ENCODE data around the gene TUBD1. TPM values are rescaled to one million over a fixed set of nuclear protein-coding genes. Genes with fewer than 3 reads are reported as not detected.
A peak's percentile ranks its signal among the peaks of the same experiment; 100 is the strongest.

TUBD1 gene
- total and polyA plus RNA-seq, 2 of the 13 experiments (the other 11 are each of a cell fraction or from before 2014, with no cell fraction given): 18.2 to 25.9 TPM

DNA sequence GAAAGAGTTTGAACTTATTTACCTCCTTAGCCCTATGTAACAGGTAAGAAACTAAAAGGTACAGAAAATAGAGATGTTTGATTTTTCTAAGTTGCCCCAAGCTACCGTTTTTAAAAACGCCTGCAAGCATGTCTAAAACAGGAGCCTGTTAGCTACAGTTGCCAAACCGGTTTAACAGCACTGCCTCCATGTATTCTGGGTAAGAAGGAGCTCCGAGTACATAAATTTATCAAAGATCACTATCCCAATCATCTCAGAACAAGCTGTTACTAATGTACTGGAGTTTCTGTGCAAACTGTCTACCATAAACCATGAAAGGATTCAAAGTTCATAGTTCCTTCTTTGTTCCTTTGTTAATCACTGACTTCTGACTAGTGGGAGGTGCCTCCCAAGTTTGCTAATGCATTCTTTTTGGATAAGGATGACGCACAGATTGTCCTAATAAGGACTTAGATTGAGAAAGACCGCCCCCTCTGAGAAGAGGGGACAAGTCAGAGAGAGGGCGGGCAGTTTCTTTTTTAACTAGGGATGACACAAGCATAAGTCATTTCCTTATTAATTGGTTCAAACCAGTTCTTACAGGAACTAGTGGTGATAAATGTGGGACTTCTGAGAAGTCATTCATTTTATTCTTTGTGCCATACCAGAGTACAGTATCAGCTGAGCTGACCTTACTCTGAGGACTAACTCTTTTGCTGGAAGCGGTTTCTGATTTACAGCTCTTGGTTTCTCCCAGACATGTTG lies 55.3 kb downstream of the TUBD1 start (continued):
- TF ChIP-seq, protein P1, sequence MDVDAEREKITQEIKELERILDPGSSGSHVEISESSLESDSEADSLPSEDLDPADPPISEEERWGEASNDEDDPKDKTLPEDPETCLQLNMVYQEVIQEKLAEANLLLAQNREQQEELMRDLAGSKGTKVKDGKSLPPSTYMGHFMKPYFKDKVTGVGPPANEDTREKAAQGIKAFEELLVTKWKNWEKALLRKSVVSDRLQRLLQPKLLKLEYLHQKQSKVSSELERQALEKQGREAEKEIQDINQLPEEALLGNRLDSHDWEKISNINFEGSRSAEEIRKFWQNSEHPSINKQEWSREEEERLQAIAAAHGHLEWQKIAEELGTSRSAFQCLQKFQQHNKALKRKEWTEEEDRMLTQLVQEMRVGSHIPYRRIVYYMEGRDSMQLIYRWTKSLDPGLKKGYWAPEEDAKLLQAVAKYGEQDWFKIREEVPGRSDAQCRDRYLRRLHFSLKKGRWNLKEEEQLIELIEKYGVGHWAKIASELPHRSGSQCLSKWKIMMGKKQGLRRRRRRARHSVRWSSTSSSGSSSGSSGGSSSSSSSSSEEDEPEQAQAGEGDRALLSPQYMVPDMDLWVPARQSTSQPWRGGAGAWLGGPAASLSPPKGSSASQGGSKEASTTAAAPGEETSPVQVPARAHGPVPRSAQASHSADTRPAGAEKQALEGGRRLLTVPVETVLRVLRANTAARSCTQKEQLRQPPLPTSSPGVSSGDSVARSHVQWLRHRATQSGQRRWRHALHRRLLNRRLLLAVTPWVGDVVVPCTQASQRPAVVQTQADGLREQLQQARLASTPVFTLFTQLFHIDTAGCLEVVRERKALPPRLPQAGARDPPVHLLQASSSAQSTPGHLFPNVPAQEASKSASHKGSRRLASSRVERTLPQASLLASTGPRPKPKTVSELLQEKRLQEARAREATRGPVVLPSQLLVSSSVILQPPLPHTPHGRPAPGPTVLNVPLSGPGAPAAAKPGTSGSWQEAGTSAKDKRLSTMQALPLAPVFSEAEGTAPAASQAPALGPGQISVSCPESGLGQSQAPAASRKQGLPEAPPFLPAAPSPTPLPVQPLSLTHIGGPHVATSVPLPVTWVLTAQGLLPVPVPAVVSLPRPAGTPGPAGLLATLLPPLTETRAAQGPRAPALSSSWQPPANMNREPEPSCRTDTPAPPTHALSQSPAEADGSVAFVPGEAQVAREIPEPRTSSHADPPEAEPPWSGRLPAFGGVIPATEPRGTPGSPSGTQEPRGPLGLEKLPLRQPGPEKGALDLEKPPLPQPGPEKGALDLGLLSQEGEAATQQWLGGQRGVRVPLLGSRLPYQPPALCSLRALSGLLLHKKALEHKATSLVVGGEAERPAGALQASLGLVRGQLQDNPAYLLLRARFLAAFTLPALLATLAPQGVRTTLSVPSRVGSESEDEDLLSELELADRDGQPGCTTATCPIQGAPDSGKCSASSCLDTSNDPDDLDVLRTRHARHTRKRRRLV (CRISPR knock-in tag; IDR thresholded peaks at IDR 0.05): peak; percentile 81; the same call in 1 of the 2 replicates
- TF ChIP-seq PRDM10 (CRISPR knock-in tag; IDR thresholded peaks at IDR 0.05; ENCODE audit: low read depth) (peak; percentile 89; the same call in 1 of the 2 replicates), HOXD1 (CRISPR knock-in tag; IDR thresholded peaks at IDR 0.05) (peak; percentile 76), ZNF24 (IDR thresholded peaks at IDR 0.05) (peak; percentile 88), KLF15 (CRISPR knock-in tag; IDR thresholded peaks at IDR 0.05; ENCODE audit: borderline replicate concordance) (peak; percentile 22; the same call in 1 of the 2 replicates), STAT6 (CRISPR knock-in tag; IDR thresholded peaks at IDR 0.05; ENCODE audit: borderline replicate concordance) (peak; percentile 23; the same call in 1 of the 2 replicates), ZNF614 (CRISPR knock-in tag; IDR thresholded peaks at IDR 0.05; ENCODE audit: borderline replicate concordance) (peak; percentile 84), EHMT2 (IDR thresholded peaks at IDR 0.05; ENCODE audit: borderline replicate concordance, low read depth, low read length) (peak; percentile 21; the same call in 1 of the 2 replicates), MAZ (IDR thresholded peaks at IDR 0.05; ENCODE audit: borderline replicate concordance, low read depth, low read length) (0 out of 2 replicates have a peak, but pooled peaks have one; percentile 69), MAZ (CRISPR knock-in tag; IDR thresholded peaks at IDR 0.05; ENCODE audit: low read depth) (peak; percentile 36; the same call in 1 of the 2 replicates), ZNF766 (CRISPR knock-in tag; IDR thresholded peaks at IDR 0.05; ENCODE audit: borderline replicate concordance) (no peak; the same call in 1 of the 2 replicates), TAF1 (CRISPR knock-in tag; IDR thresholded peaks at IDR 0.05) (peak; percentile 96), STAG1 (CRISPR knock-in tag; IDR thresholded peaks at IDR 0.05) (peak; percentile 10; the same call in 1 of the 2 replicates), ZNF678 (CRISPR knock-in tag; IDR thresholded peaks at IDR 0.05) (0 out of 2 replicates have a peak, but pooled peaks have one; percentile 22)
- TF ChIP-seq, protein P2, sequence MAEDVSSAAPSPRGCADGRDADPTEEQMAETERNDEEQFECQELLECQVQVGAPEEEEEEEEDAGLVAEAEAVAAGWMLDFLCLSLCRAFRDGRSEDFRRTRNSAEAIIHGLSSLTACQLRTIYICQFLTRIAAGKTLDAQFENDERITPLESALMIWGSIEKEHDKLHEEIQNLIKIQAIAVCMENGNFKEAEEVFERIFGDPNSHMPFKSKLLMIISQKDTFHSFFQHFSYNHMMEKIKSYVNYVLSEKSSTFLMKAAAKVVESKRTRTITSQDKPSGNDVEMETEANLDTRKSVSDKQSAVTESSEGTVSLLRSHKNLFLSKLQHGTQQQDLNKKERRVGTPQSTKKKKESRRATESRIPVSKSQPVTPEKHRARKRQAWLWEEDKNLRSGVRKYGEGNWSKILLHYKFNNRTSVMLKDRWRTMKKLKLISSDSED (CRISPR knock-in tag; IDR thresholded peaks at IDR 0.05): no peak
